GM12865 (cell line): ENCODE measurements around the gene TBC1D28.
"Not testable (repeated sequence)": the region's sequence is repeated elsewhere in the genome, so short reads cannot be mapped to it uniquely, and the experiment has no call there.

Experiments used
- DNase-seq: peaks from one replicate; pipeline ENCODE4 v3.0.0; 2010; ENCODE audit warnings: low read depth
- H3K4me3 ChIP-seq: 2 replicates; pipeline ENCODE4 v1.5.1; 2011; ENCODE audit warnings: mild to moderate bottlenecking, low read depth, low read length, control low read depth

TBC1D28 gene

DNA sequence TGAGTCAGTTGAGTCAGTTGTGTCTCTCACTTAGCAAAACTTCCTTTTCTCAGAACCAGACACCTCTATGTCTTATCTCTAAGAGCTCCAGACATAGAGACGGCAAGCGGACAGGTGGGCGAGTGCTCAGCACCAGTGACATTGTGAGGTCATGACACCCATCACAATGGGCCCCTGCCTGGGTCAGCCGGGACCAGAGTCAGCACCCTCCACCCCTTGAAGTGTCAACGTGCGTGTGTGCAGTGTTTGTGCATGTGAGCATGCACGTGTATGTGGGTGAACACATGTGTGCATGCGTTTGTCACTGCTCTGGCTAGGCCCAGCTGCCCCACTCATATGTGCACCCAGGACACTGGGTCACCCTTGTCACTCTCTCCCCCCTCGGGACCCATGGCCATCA lies at the start of gene TBC1D28:
TSS of gene TBC1D28 (minus strand) at position 101 of the 400 bp plus-strand sequence. CDS start 3,039 bp downstream, outside the sequence.
- not testable (repeated sequence) for DNase-seq, H3K4me3 ChIP-seq

DNA sequence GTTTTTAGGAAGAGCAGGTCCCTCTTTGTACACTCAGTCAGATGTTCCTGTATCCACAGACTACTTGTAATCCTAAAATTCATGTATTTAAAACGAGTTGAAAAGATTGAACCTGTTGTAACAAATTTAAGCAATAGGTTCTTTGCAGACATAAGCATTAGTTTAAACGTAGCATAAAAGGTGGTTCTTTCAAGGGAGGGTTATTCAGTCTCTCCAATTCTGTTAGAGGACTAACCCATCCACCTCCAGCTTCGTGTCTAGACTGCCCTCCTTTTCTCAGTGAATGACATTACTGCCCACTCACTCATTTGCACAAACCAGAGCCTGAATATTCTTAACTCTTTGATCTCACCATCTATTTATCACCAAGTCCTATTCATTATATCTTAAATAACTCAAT lies 38.5 kb upstream of the TBC1D28 start:
- peak overlapping the region; percentile 69 for H3K4me3 ChIP-seq
- DNase-seq: not testable (repeated sequence)

- peak within 1 kb of the TSS; percentile 69 for H3K4me3 ChIP-seq
These were observed 37.8 kb upstream of the TBC1D28 start, which contains the start of gene FOXO3B for GRCh38 chr17:18681767-18682571. TSS of gene FOXO3B (minus strand) at chr17:18682314. CDS start at chr17:18681651, 663 bp downstream.

GRCh38 chr17:18677381-18677780 lies 33.2 kb upstream of the TBC1D28 start:
- DNase-seq: not testable (repeated sequence)

More at GRCh38 chr17:18681767-18682571, 37.8 kb upstream of the TBC1D28 start, which contains the start of gene FOXO3B:
- DNase-seq: peak; percentile 96

GRCh38 chr17:18676928-18677327 lies 32.7 kb upstream of the TBC1D28 start:
- H3K4me3 ChIP-seq, DNase-seq: not testable (repeated sequence)

More at GRCh38 chr17:18677381-18677780, 33.2 kb upstream of the TBC1D28 start:
- not testable (repeated sequence) for H3K4me3 ChIP-seq

GRCh38 chr17:18672395-18673227 lies 28.4 kb upstream of the TBC1D28 start:
- DNase-seq: not testable (repeated sequence)

DNA sequence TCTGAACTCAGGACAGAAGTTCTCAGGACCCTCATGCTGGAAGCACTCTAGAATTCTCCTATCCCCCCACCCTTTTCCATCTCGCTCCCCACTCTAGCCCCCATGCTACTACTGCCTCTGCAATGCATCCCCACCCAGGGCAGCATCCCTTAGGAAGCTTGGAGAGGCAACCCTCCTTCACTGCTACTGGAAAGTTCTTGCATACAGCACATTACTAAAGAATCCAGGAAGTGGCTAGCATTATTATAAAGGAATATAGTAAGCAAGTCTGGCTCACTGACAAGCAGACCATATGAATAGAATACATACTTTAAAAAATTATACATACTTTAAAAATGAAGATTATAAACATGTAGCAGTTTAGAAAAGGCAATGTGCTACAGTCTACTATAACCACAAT lies 24.4 kb upstream of the TBC1D28 start:
- not testable (repeated sequence) for DNase-seq, H3K4me3 ChIP-seq

More at GRCh38 chr17:18672395-18673227, 28.4 kb upstream of the TBC1D28 start:
- not testable (repeated sequence) for H3K4me3 ChIP-seq

- not testable (repeated sequence) for DNase-seq, H3K4me3 ChIP-seq
These were observed 23.3 kb upstream of the TBC1D28 start for GRCh38 chr17:18667535-18667934.

DNA sequence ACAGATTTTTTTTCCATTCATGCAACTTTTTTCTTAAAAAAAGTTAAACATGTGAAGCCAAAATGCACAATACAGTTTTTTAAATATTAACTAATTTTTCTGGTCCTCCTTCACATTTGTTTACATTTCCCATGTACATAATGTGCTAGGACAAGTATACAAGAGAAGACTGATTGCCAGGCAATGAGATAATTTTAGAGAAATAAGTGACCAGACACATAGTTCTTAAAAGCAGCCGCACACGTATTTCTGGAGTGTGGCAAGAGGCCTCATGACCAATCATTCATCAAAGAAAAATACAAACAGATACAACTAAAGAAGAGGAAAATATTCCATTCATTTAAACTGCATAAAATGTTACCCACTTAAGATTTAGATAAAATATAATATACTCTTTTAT lies 22.1 kb upstream of the TBC1D28 start:
- not testable (repeated sequence) for DNase-seq, H3K4me3 ChIP-seq

- not testable (repeated sequence) for DNase-seq, H3K4me3 ChIP-seq
These were observed 17.9 kb upstream of the TBC1D28 start for GRCh38 chr17:18661924-18662624.

DNA sequence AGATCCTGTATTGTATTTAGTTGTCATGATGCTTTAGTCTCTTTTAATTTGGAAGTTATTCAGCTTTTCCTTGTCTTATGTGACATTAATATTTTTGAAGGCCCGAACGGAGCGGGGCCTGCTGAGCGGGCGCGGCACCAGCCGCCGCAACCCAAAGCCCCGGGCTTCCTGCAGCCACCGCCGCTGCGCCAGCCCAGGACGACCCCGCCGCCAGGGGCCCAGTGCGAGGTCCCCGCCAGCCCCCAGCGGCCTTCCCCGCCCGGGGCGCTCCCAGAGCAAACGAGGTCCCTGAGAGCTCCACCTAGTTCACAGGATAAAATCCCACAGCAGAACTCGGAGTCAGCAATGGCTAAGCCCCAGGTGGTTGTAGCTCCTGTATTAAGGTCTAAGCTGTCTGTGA lies 5.9 kb upstream of the TBC1D28 start:
- H3K4me3 ChIP-seq, DNase-seq: not testable (repeated sequence)

DNA sequence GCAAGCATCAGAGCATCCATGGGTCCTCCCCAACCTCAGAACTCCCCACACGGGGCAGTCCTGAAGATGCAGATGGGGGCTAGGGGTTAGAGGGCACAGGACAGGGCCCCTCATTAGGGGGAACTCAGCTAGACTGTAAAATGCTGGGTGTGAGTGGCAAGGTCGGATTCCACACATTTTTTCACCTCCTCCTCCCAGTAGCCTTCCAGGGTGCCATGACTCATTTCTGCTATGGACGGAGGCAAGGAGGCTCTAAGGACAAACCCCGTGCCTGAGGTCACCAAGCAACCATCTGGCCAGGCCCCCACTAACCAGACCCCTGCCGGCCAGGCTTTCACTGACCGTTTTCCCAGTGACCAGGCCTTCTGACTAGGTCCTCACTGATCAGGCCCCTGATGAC lies 1.1 kb downstream of the TBC1D28 start:
- DNase-seq, H3K4me3 ChIP-seq: not testable (repeated sequence)

GRCh38 chr17:18638357-18638756 lies 5.8 kb downstream of the TBC1D28 start:
- not testable (repeated sequence) for H3K4me3 ChIP-seq, DNase-seq

DNA sequence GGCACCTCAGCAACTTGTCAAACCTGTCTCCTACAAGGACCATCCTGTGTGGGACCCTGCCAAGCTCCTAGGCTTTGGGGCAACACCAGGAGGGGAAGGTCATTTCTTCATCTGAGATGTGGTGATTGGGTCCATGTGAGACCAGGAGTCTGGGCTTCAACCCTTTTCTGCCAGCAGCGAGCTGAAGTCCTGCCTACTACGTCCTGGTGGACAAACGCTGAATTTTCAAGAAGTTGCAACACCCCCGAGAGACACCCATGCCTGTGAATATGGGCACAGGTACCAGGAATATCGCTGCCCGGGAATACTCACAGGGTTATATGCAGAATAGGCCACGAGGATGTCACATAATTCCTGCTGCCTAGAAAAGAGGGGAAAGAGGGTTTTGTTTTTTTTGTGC lies 8.0 kb downstream of the TBC1D28 start:
- DNase-seq, H3K4me3 ChIP-seq: not testable (repeated sequence)

GRCh38 chr17:18635773-18636172 lies 8.4 kb downstream of the TBC1D28 start:
- DNase-seq, H3K4me3 ChIP-seq: not testable (repeated sequence)

- not testable (repeated sequence) for DNase-seq
- H3K4me3 ChIP-seq: peak overlapping the region; percentile 22; the same call in 1 of the 2 replicates
These were observed 9.5 kb downstream of the TBC1D28 start for GRCh38 chr17:18634550-18635263.
